ENCODE results near the gene GRIK1. TPM values are rescaled to one million over a fixed set of nuclear protein-coding genes. Genes with fewer than 3 reads are reported as not detected.

GRIK1 gene
- total RNA-seq, 1 donor from 2014 or later = not detected

- DNase-seq (ENCODE audit: low spot score) = no peak
- Mint-ChIP-seq H3K27ac (ENCODE audit: unreplicated experiment) (no peak overlapping the region), H3K27me3 (ENCODE audit: unreplicated experiment) (no peaks in the 10 kb centered on the region), H3K4me1 (ENCODE audit: unreplicated experiment) (peaks cover 5% of the 10 kb centered on the region), H3K36me3 (ENCODE audit: low read depth, unreplicated experiment) (no peaks in the 10 kb centered on the region), H3K9me3 (ENCODE audit: unreplicated experiment) (no peaks in the 10 kb centered on the region), H3K4me3 (ENCODE audit: unreplicated experiment) (no peak overlapping the region)
- no peak for TF ChIP-seq CTCF (IDR thresholded peaks at IDR 0.05; ENCODE audit: unreplicated experiment)
These were observed 162.6 kb downstream of the GRIK1 start for GRCh38 chr21:29777160-29777559.

- H3K9me3 Mint-ChIP-seq (ENCODE audit: unreplicated experiment) = no peaks in the 10 kb centered on the region
- no peak for TF ChIP-seq CTCF (IDR thresholded peaks at IDR 0.05; ENCODE audit: unreplicated experiment)
- DNase-seq (ENCODE audit: low spot score) = peak; percentile 5
- peak overlapping the region; percentile 75 for H3K27ac Mint-ChIP-seq (ENCODE audit: unreplicated experiment)
- H3K4me1 Mint-ChIP-seq (ENCODE audit: unreplicated experiment) = peaks cover 5% of the 10 kb centered on the region
- H3K4me3 Mint-ChIP-seq (ENCODE audit: unreplicated experiment) = no peak overlapping the region
- H3K27me3 Mint-ChIP-seq (ENCODE audit: unreplicated experiment) = no peaks in the 10 kb centered on the region
- H3K36me3 Mint-ChIP-seq (ENCODE audit: low read depth, unreplicated experiment) = no peaks in the 10 kb centered on the region
These were observed 164.3 kb downstream of the GRIK1 start for GRCh38 chr21:29775462-29775861.

GRCh38 chr21:29771491-29772066 lies 168.2 kb downstream of the GRIK1 start:
- TF ChIP-seq CTCF (IDR thresholded peaks at IDR 0.05; ENCODE audit: unreplicated experiment) = no peak
- DNase-seq (ENCODE audit: low spot score) = no peak
- H3K9me3 Mint-ChIP-seq (ENCODE audit: unreplicated experiment) = no peaks in the 10 kb centered on the region
- peaks cover 5% of the 10 kb centered on the region for H3K4me1 Mint-ChIP-seq (ENCODE audit: unreplicated experiment)
- H3K27me3 Mint-ChIP-seq (ENCODE audit: unreplicated experiment) = no peaks in the 10 kb centered on the region
- H3K4me3 Mint-ChIP-seq (ENCODE audit: unreplicated experiment) = no peak overlapping the region
- H3K36me3 Mint-ChIP-seq (ENCODE audit: low read depth, unreplicated experiment) = no peaks in the 10 kb centered on the region
- no peak overlapping the region for H3K27ac Mint-ChIP-seq (ENCODE audit: unreplicated experiment)

GRCh38 chr21:29763674-29764073 lies 176.1 kb downstream of the GRIK1 start:
- Mint-ChIP-seq H3K9me3 (ENCODE audit: unreplicated experiment) (no peaks in the 10 kb centered on the region), H3K27me3 (ENCODE audit: unreplicated experiment) (no peaks in the 10 kb centered on the region), H3K4me1 (ENCODE audit: unreplicated experiment) (no peaks in the 10 kb centered on the region), H3K36me3 (ENCODE audit: low read depth, unreplicated experiment) (no peaks in the 10 kb centered on the region), H3K27ac (ENCODE audit: unreplicated experiment) (no peak overlapping the region), H3K4me3 (ENCODE audit: unreplicated experiment) (no peak overlapping the region)
- TF ChIP-seq CTCF (IDR thresholded peaks at IDR 0.05; ENCODE audit: unreplicated experiment) = no peak
- no peak for DNase-seq (ENCODE audit: low spot score)

- H3K27ac Mint-ChIP-seq (ENCODE audit: unreplicated experiment) = no peak overlapping the region
- no peak for DNase-seq (ENCODE audit: low spot score)
These were observed 177.2 kb downstream of the GRIK1 start for GRCh38 chr21:29762570-29763082.

More at GRCh38 chr21:29762570-29763082, 177.2 kb downstream of the GRIK1 start:
- Mint-ChIP-seq H3K4me3 (ENCODE audit: unreplicated experiment) (no peak overlapping the region), H3K36me3 (ENCODE audit: low read depth, unreplicated experiment) (no peaks in the 10 kb centered on the region), H3K27me3 (ENCODE audit: unreplicated experiment) (no peaks in the 10 kb centered on the region), H3K4me1 (ENCODE audit: unreplicated experiment) (no peaks in the 10 kb centered on the region), H3K9me3 (ENCODE audit: unreplicated experiment) (no peaks in the 10 kb centered on the region)
- TF ChIP-seq CTCF (IDR thresholded peaks at IDR 0.05; ENCODE audit: unreplicated experiment) = no peak
